C1 segment of cervical spinal cord (tissue), 14 donors: ENCODE data around the gene COL4A2.
A peak's percentile ranks its signal among the peaks of the same experiment; 100 is the strongest.

Experiments
- DNase-seq, 14 donors: peaks; one replicate each; lab custom pipeline; 2025; lab: John Stamatoyannopoulos, UW

The COL4A2 gene

DNA sequence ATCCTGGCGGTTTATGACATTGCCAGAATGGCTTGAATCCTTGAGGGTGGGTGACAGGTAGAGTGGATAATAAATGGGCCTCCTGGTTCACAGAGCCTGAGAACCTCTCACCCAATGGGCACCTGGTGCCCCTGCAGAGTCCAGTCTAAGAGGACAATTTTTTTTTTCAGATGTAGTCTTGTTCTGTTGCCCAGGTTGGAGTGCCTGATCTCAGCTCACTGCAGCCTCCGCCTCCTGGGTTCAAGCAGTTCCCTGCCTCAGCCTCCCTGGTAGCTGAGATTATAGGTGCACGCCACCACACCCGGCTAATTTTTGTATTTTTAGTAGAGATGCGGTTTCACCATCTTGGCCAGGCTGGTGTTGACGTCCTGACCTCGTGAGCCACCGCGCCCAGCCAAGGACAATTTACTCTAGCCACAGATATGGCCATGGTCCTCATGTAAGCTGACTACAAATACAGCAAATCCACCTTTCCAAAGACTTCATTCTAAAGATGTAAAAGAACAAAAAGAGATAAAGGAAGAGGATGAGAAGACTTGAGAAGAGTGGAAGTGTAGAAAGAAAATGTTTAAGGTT lies 33.0 kb downstream of the COL4A2 start:
- no peak for DNase-seq

DNA sequence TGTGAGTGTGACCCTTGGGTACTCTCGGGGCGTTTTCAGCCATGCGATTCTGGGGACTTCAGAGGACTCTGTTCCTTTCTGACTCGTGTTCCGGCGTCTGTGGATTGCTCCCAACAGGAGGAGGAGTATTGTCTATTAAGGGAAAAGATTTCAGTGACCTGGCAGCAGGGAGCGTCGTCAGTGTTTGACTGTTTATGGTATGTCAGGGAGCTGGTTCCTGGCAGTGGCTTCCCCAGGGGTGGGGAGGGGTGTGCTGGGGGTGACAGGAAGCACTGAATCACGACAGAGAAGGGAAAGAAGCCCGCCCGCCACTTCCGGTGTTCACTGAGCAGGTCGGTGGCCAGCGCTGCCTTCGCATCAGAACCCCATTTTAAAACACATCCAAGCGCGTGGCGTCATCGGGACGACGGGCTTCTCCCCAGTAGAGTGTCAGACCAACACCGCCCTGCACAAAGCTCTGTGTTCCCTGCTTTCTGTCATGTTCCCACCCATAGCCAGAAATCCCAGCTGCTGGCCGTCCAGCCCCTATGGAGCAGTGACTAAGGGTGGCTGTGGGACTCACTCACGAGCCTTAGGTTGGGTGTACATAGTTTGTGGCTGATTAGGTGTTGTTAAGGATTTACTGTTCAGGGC lies 33.8 kb downstream of the COL4A2 start:
- DNase-seq, result peak in 1 of 14 donors; percentile 51

DNA sequence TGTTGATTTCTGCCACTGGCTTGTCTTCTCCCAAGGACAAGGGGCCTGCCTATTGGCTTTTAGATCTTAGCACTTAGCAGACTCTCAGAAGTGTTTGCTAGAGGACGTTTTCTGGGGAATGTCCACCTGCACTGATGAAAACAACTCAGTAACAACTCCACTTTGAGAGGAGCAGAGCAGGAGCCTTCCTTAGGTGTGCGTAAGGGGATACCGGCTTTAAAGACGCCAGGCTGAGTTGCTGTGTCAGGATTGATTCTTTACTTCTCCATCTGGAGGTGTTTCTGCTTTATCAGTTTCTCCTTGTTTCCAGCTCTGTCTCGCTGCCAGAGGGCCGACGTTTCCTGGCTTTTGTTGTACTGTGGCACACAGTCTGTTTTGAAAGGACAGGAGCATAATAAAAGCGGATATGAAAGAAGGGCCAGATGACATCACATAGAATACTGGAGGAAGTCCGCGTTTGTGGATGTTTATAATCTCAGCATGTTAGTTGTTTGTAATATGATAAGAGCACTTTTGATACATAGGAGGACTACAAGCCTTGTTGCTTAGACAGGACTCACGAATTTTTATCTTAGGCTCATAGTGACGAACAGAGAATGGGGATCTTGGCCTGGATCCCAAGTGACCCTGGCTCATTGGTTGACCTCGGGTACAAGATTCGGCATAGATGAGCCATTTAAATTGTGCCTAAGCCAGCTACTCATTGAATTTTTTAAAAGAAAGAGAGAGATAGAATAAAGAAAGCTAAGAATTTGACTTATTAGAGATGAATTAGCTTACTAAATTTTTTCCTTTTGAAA lies 34.6 kb downstream of the COL4A2 start:
- no peak for DNase-seq

DNA sequence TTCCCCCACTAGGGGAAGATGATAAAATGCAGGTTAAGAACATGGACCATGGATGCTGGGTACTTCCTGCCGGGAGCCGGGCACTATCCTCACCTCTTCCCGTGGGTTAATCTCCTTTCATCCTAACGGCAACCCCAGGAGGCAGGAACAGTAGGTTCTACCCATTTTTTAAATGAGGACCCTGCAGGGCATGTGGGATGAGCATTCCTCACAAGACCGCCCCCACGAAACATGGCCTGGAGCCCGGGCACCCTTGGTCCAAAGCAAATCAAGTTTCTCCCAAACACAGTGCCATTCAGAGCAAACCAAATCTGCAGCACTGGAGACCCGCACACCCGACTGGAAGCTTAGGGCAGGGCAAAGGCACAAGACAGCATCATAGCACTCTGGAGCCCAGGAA lies 35.4 kb downstream of the COL4A2 start:
- no peak for DNase-seq

DNA sequence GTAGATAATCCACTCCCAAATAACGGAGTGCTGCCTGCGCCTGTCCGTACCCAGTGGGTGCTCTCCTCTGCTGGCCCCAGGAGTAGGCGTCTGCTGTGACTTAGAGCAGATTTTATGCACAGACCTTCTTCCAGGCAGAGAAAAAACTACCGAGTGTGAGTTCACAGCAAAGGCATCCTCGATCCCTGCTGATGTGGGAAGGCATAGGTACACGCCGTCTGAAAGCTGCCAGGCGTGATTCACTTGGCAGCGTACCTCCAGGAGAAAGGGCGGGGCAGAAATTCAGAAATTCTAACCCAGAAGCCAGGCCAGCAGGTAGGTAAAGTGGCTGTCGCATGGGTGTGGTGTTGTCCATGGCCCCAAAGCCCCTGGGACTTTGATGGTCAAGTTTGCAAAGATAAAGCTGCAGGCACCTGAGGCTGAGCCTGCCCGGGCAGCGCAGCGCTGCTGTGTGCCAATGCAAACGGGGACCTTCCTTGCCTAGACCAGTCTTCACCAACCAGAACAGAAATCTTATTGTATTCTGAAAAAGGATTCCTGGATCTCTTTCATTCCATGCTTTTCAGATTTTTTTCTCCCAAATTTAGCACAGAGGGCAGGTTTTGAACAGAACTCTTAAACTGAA lies 36.3 kb downstream of the COL4A2 start:
- no peak for DNase-seq

DNA sequence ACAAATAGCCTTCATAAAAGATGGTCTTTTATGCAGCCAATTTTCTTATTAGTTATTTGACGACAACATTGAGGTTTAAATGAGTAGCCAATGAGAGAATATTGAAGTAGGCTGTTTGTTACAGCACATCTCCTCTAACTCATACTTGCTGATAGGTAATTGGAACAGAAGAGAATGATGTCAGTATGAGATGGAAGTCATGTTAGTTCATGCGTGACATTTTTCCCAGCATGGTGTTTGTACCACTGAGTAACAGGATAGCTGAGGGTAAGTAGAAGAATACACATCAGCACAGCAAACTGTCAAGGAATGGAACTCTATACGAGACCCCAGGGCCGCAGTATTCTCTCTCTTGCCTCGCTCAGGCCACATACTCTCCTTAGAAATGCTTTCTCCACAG lies 37.2 kb downstream of the COL4A2 start:
- DNase-seq, result no peak

DNA sequence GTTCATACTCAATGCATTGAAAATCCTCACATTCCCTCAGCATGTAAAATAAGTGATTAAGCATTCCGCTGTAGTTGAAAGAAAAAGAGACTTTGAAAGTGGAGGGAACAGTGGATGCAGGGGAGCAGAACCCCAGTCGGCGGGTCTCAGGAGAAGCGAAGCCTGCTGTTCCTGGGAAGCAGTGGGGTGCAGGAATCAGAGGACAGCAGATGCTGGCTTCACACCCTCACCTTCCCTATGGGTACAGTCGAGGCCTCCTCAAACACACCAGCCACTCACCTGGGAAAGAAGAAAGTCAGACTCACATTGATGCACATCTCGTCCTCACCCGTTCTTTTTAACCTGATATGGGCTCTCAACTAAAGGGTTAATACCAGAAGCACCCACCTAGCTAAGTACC lies 38.2 kb downstream of the COL4A2 start:
- no peak for DNase-seq

DNA sequence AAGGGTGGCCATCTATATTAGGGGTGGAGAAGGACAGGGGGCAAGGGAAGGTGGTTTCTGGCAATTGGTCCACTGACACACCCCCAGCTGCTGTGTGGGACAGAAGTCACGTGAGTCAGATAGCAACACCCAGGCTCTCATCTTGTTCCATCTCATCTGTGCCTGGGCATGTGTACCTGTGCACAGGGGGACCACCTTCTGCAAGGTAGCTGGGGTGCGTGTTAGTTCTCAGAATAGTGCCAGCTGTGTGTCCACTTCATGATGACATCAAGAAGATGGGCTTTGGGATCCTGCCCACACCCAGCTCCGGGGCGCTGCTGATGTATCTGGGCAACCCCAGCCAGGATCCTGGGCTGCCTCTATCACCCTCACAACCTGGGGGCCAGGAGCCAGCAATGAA lies 38.6 kb downstream of the COL4A2 start:
- DNase-seq, result no peak

DNA sequence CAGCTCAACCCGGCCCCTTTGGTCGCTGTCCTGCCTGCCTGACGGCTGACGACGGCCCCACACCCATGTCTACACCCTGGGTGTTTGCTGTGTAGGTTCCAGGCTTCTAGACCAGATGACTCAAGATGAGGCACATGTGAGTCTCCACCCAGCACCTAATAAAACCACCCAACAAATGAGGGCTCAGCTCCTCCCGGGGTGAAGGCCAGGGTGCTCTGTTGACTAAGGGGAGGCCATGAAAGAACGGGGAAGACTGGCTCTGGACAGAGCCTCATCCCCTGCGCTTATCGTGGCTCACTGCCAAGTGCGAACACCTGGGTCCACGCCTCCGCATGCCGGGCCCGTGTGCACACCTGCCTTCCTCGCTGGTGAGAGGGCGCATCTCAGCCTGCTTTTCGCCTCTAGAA lies 39.6 kb downstream of the COL4A2 start:
- DNase-seq, result no peak

DNA sequence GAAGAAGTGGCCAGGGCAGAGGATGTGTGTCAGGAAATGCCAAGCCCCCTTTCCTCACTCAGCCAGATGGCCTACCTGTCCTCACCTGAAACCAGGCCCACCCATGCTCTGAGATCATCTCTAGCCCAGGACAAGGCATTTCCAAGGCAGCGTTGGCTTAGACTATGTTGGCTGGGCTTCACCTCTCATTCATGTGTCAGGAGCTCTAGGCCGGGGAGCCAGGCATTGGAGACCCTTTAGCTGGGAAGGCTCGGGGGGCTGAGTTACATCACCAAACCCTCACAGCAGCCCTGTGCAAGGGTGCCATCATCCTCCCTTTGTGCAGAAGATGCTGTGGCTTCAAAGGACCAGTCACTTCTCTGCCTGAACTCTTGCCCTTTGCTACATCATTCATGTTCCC lies 40.0 kb downstream of the COL4A2 start:
- DNase-seq, result no peak

DNA sequence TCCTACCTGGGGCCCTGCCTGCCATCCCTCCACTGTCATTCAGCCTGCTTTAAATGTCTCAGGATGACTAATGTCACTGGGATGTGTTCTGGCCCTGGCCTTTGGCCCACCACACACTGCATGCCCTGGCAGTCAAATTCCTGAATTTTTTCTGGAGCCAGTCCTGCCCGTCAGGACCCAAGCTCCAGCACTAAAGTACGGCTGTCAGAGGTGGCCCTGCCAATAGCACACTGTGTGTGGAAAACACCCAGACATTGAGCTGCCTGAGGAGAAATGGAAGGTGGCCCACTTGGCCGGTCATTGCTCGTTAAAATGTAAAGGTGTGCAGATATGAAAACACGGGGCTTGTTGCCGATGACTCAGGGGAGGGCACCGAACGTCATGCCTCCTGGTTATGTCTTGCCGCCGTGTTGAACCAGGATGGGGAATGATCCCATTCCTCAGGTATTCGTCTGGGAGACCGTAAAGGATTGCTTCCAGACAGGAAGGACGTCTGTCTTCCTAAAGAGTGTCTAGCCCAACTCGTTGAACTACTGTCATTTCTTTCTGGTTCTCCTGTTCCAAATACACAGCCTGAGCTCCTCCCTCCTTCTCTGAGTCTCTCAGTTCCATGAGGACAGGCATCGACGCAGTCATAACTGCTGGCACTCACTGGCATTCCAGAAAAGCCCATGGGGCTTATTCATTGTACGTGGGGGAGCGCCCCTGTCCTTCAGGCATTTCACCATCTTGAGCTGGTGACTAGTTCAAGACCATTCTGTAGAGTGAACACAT lies 40.6 kb downstream of the COL4A2 start:
- DNase-seq, result no peak

DNA sequence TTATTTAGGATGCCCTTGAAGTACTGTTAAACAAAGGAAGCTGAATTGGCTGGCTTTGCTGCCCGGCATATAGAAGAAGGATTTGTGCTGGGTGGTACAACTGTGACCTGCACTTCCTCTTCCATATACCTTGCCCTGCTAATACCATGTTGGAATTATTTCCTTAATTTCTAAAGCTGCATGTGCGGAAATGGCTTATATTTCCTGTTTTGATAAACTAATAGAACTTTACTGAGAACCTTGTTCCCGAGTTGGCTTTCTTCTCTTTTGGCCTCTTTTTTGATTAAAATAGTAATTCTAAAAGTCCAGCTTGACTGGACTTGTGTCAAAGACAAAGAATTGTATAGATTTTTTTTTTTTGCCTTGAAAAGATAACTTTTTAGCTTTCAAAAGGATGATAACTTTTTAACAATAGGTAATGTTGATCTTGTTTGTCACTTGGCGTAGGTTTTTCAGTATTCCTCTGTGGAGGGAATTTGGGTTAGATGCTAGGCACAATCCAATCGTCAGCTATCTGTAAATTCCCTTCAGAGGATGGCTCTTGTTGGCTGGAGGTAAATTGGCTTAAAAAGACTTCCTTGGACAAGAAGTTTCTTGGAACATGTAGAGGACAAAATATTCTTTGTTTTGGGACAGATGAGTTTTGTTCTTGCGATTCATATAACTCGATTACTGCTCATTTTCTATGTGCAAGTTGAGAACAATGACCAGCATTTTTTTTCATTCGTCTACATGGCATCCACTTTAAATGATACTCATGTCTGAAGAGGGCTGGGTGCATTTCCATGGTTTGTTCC lies 41.4 kb downstream of the COL4A2 start:
- DNase-seq, result no peak

DNA sequence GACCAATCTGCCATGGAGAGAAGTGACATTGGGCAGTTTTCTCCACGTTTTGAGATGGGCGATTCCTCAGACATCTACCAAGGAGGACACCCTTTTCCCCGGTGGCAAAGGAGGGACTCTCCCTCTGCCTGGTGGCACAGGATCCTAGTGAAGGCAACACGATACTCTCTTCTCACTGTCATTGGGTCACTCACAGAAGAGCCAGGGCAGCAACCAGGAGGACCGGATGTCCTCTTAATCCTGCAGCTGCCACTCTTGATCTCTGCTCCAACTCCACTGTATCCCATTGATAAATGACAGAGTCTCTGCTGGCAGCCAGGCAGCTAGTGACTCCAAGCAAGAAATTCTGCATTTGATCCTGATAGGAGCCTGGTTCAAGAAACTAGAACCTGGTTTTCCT lies 42.2 kb downstream of the COL4A2 start:
- DNase-seq, result no peak

DNA sequence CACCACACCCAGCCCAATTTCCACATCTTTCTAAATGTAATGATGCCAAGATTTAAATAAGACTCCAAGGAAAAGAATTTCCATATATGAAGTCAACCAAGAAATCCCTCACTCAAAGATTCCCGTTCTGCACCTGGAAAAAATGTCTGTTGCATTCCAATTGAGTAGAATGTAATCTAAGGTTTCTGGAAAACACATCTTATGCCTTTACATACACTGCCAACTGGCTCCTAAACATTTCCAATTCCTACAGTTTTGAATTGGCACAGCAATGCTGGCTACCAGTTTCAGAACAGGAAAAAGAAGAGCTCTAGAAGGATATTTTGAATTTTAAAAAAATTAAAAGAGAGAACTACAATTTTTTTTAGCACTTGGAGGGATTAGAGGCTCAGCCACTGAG lies 43.0 kb downstream of the COL4A2 start:
- DNase-seq, result no peak

DNA sequence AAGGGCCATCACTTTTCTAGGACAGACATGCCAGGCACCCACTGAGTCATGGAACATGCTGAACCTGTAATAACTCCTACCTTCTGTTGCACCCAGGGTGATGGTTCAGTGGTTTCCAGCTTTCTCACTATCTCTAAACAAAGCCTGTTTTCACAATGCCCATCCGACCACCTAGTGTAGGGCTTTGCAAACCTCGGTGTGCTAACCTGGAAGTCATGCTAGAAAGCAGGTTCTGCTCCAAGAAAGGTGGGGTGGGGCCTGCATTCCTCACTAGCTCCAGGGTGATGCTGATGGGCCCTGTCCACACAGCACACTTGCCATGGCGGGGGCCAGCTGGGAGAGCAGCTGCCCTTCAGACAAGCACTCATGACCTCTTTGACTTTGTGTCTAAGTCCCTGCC lies 43.4 kb downstream of the COL4A2 start:
- no peak for DNase-seq

DNA sequence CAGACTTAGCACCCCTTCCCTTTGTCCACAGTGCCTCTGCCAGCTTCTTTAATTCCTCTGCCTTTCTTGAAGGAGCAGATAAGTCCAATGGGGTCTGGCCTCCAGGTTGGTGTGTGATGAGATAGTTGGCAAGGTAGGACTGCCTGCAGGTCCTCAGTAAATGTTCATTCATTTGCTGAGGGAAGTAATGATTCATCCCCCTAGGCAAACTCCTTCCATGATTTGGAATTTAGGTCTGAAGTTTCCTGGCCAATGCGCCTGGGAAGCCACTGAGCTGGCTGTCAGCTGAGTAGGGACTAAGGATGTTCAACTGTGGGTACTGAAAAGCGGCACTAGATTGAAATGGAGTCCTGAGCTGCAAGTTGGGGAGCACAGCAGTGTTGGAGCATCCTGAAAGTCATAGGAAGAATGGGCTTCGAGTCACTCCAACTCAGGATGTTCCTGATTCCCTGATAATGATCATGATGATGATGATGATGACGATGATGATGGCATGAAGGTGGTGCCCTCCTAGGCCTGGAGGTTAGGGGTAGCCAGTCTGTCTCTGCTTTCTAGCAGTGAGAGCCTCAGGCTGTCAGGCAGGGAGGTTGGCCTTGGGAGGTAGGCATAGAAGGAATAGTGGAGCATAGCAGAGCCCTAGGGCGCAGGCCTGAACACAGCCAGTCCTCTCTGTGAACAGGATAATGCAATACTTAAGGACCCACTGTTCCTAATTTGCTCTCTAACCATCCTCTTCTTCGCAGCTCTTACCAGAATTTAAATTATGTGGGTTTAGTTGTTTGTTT lies 44.7 kb downstream of the COL4A2 start:
- no peak for DNase-seq

DNA sequence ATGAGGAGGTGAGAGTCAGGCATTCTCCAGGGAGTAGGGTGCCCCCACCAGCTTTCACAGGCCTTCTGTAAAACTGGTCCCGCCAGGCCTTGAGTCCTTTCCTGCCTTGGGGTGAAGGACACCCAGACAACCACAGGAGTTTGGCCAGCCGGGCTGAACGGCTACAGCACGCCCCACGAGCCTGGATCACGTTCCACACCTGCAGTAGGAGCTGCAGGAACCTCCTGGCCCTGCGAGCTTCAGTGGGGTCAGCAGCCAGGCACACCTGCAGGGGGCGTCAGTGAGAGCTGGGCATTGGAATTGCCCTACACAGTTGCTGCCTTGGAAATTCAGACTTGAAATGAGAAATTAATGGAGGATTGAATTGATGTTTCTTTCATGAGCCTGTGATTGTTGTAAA lies 45.7 kb downstream of the COL4A2 start:
- no peak for DNase-seq

DNA sequence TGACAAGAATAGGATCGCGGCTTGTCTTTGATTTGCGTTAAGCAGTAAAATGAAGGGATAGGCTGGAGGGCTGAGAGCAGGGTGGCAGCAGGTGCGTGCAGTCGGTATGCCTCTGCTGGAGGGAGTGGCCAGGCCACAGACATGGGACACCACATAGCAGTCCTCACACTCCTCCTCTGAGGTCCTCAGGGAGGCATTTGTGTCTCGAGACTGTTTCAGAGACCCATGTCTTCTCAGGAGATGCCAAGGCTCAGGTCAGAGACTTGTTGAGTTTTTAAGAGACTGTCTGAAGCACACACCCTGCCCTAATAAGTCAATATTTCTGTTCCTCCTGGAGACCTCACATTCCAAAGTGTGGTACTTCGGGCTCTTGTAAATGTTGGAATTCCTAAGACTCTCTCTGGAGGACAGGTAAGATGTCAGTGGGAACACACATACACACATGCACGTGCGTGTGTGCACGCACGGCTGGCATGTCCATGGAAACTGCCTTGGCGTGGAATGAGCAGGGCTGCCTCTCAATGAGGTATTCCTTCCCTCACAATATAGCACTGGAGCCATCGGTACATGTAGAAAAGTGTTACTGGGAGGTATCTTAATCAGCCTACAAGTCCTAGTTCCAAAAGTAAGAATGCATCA lies 46.4 kb downstream of the COL4A2 start:
- no peak for DNase-seq

DNA sequence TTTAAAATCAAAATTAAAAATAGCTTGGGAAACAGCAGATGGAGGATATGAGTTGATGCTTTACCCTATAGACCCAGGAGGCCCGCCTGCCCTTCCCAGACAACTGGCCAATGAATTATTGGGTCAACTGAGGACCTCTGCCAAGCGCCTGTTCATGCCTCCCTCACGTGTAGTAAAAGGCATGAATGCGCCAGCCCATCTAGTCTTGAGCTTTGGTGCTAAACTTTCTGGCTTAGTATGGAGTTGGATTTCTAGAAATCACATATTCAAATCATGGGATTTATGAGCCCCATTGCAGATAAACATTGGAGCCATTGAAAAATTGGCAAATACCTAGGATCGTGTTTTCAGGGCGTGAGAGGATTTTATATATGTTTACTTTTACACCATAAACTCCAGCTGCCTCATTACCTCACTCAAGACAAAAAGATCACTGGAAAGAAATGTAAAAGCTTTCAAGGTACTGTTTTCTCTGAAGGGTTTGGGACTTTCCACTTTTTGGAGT lies 47.1 kb downstream of the COL4A2 start:
- no peak for DNase-seq
